HUES64 (cell line): ENCODE results near the gene XXYLT1.
"Not testable (repeated sequence)": the region's sequence is repeated elsewhere in the genome, so short reads cannot be mapped to it uniquely, and the experiment has no call there.

ENCODE experiments used
- H3K27ac ChIP-seq: 2 replicates; pipeline ENCODE4 v1.7.0; 2013; ENCODE audit warnings: low read depth, low read length, inconsistent platforms
- H3K27me3 ChIP-seq: 2 replicates; pipeline ENCODE4 v1.6.1; 2013; ENCODE audit warnings: mild to moderate bottlenecking, low read length; ENCODE audit not compliant: insufficient read depth
- H3K36me3 ChIP-seq: 2 replicates; pipeline ENCODE4 v1.6.1; 2013; ENCODE audit warnings: mild to moderate bottlenecking, low read length; ENCODE audit not compliant: insufficient read depth
- H3K4me1 ChIP-seq: 2 replicates; pipeline ENCODE4 v1.6.1; 2013; ENCODE audit warnings: mild to moderate bottlenecking, low read length, moderate library complexity; ENCODE audit not compliant: insufficient read depth
- H3K4me3 ChIP-seq: 2 replicates; pipeline ENCODE4 v1.5.1; 2013; ENCODE audit warnings: mild to moderate bottlenecking, low read length, moderate library complexity
- H3K9ac ChIP-seq: 2 replicates; pipeline ENCODE4 v1.6.1; 2013; ENCODE audit warnings: mild to moderate bottlenecking, low read depth, low read length
- H3K9me3 ChIP-seq: 2 replicates; pipeline ENCODE4 v1.6.1; 2013; ENCODE audit warnings: low read depth, low read length; ENCODE audit not compliant: insufficient read depth
- WGBS: fragments of 150-250, 120-280 bp; methylation state at CpG from one replicate; pipeline ENCODE4 v1.1.7; 2013; ENCODE audit warnings: missing lambda C conversion rate; 5-methylcytosine and 5-hydroxymethylcytosine counted together

The XXYLT1 gene

DNA sequence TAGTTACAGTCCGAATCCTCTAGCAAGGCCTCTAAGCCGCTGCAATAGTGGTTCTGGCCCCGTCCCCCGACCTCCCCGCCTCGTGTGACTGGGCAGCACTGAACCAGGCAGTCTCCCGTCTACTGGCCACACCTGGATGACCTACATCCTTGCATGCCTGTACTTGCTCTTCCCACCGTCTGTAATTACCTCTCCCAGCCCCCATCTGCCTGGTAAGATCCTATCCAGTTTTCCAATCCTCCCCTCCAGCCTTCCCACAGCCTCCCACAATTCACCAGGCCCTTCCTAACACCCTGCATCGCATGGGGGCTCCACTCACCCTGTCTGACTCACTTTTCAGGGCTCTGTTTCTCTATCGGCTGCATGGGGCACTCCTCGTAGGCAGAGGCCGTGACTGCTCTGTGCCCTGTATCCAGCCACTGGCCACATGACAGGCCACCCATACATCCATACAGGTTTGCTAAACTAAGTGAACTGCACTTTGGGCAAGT is 32.8 kb downstream of the XXYLT1 start:
- Histone ChIP-seq H3K27me3 (no peaks in the 10 kb centered on the region), H3K9me3 (no peaks in the 10 kb centered on the region), H3K4me3 (no peak overlapping the region), H3K27ac (no peak overlapping the region), H3K36me3 (0 out of 2 replicates have a peak, but pooled peaks cover 4% of the 10 kb centered on the region), H3K4me1 (peaks cover 5% of the 10 kb centered on the region; the same call in 1 of the 2 replicates), H3K9ac (no peak overlapping the region)
- 91% methylated on average over 12 of the region's 12 CpGs for WGBS

DNA sequence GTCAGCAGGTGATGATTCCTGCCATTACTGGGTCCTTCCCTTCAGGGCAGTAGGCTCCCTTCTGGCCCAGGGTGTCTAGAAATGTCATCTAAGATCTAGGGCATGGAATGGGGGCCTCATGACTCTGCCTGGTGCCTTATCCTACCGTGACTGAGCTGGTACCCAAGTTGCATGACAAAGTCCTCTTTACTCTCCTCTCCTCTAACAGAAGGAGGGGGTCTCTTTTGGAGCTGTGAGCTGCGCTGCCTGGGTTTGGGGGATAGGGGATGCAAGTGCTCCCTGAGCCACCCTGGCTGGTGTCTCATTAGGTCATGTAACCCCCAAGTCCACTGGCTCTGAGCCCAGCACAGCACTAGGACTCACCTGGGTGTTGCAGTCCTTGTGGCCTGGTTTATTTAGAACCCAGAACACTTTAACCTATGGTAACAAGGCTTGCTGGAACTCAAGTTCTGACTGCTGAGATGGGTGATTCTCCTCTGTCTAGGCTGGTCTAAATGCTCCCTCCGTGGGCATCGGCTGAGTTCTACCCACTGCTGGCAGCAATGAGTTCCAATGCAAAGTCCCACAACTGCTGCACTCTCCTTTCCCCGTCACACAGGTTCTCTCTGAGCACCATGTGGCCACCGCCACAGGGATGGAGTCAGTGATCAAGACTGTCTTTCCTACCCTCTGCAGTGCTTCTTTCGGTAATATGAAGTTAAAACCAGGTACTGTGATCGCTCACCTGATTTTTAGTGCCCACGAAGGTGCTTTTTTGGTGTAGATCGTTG is 34.0 kb downstream of the XXYLT1 start:
- no peak overlapping the region for H3K27ac ChIP-seq
- H3K36me3 ChIP-seq, result 0 out of 2 replicates have a peak, but pooled peaks cover 4% of the 10 kb centered on the region
- H3K9ac ChIP-seq, result no peak overlapping the region
- H3K4me1 ChIP-seq, result no peaks in the 10 kb centered on the region
- H3K9me3 ChIP-seq, result no peaks in the 10 kb centered on the region
- H3K4me3 ChIP-seq, result no peak overlapping the region
- H3K27me3 ChIP-seq, result no peaks in the 10 kb centered on the region
- 92% methylated on average over 10 of the region's 10 CpGs for WGBS

DNA sequence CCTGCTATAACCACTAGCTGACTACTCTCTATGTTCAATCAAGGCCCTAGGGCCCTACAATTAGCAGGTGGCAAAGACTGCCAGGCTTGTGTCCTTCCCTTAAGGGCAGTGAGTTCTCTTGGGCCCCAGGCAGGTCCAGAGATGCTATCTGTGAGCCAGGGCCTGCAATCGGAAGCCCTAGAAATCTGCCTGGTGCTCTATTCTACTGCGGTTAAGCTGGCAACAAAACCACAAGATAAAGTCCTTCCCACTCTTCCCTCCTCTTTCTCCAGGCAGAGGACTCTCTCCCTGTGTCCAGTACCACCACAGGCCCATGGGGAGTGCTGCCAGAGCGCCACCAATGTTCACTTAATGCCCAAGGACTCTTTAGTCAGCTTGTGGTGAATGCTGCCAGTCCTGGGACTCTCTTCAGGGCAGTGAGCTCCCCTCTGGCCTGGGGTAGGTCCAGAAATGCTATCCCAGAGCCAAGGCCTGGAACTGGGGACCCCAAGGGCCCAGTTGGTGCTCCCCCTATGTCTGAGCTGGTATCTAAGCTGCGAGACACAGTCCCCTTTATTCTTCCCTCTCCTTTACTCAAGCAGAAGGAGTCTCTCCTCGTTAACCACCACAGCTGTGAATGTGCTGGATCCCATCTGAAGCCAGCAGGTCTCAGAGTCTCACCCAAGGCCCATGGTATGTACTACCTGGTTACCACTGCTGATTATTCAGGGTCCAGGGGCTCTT is 34.7 kb downstream of the XXYLT1 start:
- no peaks in the 10 kb centered on the region for H3K27me3 ChIP-seq
- H3K4me1 ChIP-seq, result no peaks in the 10 kb centered on the region
- WGBS, result 95% methylated on average over 5 of the region's 5 CpGs
- H3K36me3 ChIP-seq, result 0 out of 2 replicates have a peak, but pooled peaks cover 4% of the 10 kb centered on the region
- no peak overlapping the region for H3K27ac ChIP-seq
- H3K9me3 ChIP-seq, result no peaks in the 10 kb centered on the region
- no peak overlapping the region for H3K4me3 ChIP-seq
- no peak overlapping the region for H3K9ac ChIP-seq

DNA sequence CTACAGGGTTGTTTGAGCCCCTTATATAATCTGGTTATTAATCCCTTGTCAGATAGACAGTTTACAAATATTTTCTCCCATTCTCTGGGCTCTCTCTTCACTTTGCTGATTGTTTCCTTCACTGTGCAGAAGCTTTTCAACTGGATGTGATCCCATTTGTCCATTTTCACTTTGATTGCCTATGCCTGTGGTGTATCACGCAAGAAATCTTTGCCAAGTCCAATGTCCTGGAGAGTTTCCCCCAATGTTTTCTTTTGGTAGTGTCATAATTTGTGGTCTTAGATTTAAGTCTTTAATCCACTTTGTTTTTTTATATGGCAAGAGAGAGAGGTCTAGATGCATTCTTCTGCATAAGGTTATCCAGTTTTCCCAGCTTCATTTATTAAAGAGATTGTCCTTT is 40.7 kb downstream of the XXYLT1 start:
- Histone ChIP-seq H3K4me1 (no peaks in the 10 kb centered on the region), H3K4me3 (no peak overlapping the region), H3K9me3 (no peaks in the 10 kb centered on the region), H3K9ac (no peak overlapping the region), H3K36me3 (peaks cover 10% of the 10 kb centered on the region), H3K27me3 (no peaks in the 10 kb centered on the region), H3K27ac (no peak overlapping the region)
- WGBS, result 94% methylated on average over 1 of the region's 1 CpG

DNA sequence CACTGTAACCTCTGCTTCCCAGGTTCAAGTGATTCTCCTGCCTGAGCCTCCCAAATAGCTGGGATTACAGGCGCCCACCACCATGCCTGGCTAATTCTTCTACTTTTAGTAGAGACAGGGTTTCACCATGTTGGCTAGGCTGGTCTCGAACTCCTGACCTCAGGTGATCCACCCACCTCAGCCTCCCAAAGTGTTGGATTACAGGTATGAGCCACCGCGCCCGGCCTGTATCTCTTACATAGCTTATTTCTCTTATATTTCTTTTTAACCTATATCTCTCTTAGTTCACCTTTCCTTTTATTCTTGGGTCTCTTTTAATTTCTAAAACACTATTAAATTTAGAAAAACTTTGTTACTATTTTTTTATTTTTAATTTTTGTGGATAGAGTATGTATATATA is 42.1 kb downstream of the XXYLT1 start:
- H3K9me3 ChIP-seq, H3K4me3 ChIP-seq, H3K9ac ChIP-seq, H3K27me3 ChIP-seq, H3K4me1 ChIP-seq, H3K27ac ChIP-seq: not testable (repeated sequence)
- WGBS, result 94% methylated on average over 5 of the region's 5 CpGs
- peaks cover 14% of the 10 kb centered on the region for H3K36me3 ChIP-seq

DNA sequence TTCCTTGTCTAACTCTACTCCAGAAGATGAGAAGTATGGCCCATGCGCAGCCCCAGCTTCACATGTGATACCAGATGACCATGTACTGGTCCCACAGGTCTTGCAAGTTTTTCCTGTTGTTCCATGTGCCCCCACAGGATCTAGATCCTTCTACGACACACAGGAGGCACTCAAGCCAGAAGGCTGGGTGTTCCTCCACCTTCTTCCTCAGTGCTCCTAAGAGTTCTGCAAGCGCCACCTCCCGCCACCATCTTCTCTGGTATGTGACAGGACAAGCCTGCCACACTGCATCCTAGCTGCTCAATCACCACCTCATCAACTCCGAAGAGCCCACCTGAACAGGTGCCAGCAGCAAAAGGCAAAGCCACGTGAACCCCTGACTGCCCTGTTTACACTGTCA is 43.1 kb downstream of the XXYLT1 start:
- Histone ChIP-seq H3K27ac (no peak overlapping the region), H3K9ac (no peak overlapping the region), H3K4me1 (0 out of 2 replicates have a peak, but pooled peaks cover 5% of the 10 kb centered on the region), H3K36me3 (peaks cover 14% of the 10 kb centered on the region), H3K27me3 (no peaks in the 10 kb centered on the region), H3K4me3 (no peak overlapping the region), H3K9me3 (no peaks in the 10 kb centered on the region)
- 96% methylated on average over 6 of the region's 6 CpGs for WGBS

DNA sequence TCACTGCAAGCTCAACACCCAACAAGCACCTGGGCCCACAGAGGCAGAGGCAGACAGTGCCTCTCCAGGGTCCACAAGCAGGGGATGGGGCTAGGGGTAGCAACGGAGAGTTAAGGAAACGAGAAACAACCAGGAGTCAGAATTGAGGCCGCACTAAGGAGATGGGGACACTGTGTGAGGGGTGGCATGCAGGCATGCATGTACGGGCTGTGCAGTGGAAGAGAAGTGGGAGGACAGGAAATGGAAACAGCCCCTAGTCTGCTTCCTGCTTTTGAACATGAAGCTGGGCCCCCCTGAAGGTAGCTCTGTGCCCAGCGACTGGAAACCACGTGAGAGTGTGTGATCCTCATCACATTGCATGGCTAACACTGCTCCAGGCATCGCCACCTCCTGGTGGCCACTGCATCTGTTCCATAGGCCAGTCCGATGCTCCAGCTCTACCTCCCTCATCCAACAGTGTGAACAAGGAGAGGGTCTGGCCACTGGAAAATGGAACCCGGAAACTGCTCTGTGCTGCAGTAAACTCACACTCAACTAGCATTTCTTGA is 44.0 kb downstream of the XXYLT1 start:
- WGBS, result 85% methylated on average over 9 of the region's 9 CpGs
- Histone ChIP-seq H3K9me3 (no peaks in the 10 kb centered on the region), H3K27me3 (no peaks in the 10 kb centered on the region), H3K9ac (no peak overlapping the region), H3K4me1 (0 out of 2 replicates have a peak, but pooled peaks cover 5% of the 10 kb centered on the region), H3K27ac (no peak overlapping the region), H3K4me3 (no peak overlapping the region), H3K36me3 (peaks cover 14% of the 10 kb centered on the region)

DNA sequence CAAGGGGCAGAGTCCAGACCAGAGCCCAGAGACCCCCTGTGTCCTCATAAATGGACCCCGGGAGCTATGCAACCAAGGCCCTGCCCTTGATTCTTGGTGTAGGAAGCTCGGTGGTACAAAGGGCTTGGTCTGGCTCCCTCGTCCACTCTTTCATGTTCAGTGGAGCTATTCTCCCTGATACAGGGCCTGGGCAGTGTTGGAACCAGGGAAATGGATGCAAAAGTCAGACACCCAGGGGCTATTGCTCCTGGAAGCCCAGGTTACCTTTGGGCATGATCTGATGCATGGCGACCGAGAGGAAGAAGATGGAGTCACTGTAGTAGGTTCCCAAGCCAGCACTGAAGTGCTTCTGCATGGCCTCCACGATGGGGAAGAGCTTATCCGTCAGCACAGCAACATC is 44.5 kb downstream of the XXYLT1 start:
- Histone ChIP-seq H3K27me3 (no peaks in the 10 kb centered on the region), H3K4me3 (no peak overlapping the region), H3K9ac (no peak overlapping the region), H3K36me3 (peaks cover 14% of the 10 kb centered on the region), H3K9me3 (no peaks in the 10 kb centered on the region), H3K27ac (no peak overlapping the region), H3K4me1 (0 out of 2 replicates have a peak, but pooled peaks cover 5% of the 10 kb centered on the region)
- 95% methylated on average over 7 of the region's 7 CpGs for WGBS

DNA sequence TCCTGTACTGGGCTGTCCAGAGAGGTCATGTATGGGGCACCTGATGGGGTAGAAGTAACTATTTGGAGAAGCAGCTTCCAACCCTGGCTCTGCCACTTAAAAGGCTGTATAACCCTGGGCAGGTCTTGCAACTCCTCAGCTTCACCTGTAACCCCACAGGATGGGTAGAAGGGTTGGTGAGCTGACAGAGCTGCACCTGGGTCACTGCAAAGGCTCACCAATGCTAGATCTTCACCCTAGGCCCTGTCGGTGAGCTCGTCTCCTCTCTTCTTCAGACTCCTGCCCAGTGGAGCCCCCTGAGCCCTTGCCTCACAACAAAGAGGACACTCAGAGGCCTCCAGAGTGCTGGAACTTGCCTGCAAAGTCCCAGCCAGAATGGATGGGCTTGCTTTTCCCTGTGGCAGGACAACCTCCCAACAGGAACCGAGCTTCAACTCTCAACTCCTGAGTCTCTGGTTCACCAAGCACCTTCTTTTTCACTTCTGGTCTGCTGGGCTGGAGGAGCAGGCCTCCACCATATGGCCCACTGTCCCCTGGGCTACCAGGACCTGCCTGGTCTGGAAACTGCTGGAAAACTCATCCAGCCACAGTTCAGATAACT is 45.9 kb downstream of the XXYLT1 start:
- Histone ChIP-seq H3K36me3 (peaks cover 14% of the 10 kb centered on the region), H3K4me3 (no peak overlapping the region), H3K4me1 (0 out of 2 replicates have a peak, but pooled peaks cover 5% of the 10 kb centered on the region), H3K27me3 (no peaks in the 10 kb centered on the region), H3K9ac (no peak overlapping the region), H3K9me3 (no peaks in the 10 kb centered on the region), H3K27ac (no peak overlapping the region; the same call in 1 of the 2 replicates)
- 95% methylated on average over 3 of the region's 3 CpGs for WGBS

DNA sequence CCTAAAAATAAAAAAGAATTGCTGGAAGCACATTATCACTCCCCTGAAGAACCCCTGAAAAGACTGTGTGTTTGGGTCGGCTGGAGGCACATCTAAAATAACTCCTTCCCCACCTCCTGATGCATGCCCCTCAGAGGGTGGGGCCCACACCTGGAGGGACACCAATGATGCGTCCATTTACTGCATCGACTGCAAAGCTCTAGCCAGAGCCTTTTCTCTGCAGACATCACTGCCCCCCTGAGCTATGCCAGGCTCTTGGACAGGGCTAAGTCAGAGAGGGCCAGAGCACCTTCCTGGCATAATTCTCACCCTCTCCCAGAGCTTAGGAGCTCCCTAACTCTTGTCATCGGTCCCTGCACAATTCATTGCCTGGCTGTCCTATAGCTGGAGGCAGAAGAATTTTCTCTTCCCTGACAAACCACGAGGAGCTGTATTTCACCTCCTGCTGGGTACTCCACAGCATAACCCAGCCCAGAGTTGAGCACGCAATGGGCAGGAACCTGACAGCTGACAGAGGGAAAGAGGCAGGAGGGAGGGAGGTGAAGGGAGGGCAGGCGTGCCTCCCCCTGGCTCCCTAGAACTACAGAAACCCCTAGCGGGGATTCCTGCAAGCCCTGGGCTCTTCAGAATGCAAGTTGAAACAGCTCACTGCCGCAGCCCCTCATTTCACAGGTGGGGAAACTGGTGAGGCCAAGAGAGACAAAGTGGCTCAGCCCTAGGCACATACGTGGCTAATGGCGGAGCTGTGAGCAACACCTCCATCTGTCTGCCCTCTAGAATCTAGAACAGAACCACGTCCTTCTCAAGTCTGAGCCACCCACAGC is 46.6 kb downstream of the XXYLT1 start:
- 75% methylated on average over 12 of the region's 12 CpGs for WGBS
- H3K36me3 ChIP-seq, result peaks cover 14% of the 10 kb centered on the region
- peak overlapping the region; percentile 24; the same call in 1 of the 2 replicates for H3K27ac ChIP-seq

More for the DNA sequence above, 46.6 kb downstream of the XXYLT1 start:
- no peaks in the 10 kb centered on the region for H3K9me3 ChIP-seq
- no peak overlapping the region for H3K4me3 ChIP-seq
- H3K4me1 ChIP-seq, result 0 out of 2 replicates have a peak, but pooled peaks cover 12% of the 10 kb centered on the region
- H3K9ac ChIP-seq, result no peak overlapping the region
- H3K27me3 ChIP-seq, result no peaks in the 10 kb centered on the region
